T47D (cell line): ENCODE measurements around the gene VWF.

ENCODE experiments used
- DNase-seq, 2 experiments: peaks; one replicate each; pipeline versions ENCODE4 v3.0.0 to v3.0.0-alpha.2; 2011 to 2012; ENCODE audit warnings: low read depth in 1 of 2, low spot score in 1 of 2
- JUND ChIP-seq: IDR thresholded peaks from 2 replicates; pipeline ENCODE4 v1.6.1; 2012; ENCODE audit warnings: low read depth
- in situ Hi-C: cut with HindIII; loops from 2 replicates; pipeline ENCODE4 v1.10.0; 2016; ENCODE audit warnings: low sequenced_read_pairs, low pct_unique_long_range_greater_than_20kb

Gene VWF

GRCh38 chr12:6062757-6063735, 61.4 kb downstream of the VWF start:
- in situ Hi-C loops, result no loop called here
- TF ChIP-seq JUND, result no peak
- peak in 1 of 2 experiments; percentile 38 for DNase-seq

- TF ChIP-seq JUND, result no peak
- in situ Hi-C loops, result no loop called here
Observed at GRCh38 chr12:6062395-6062756, 62.1 kb downstream of the VWF start.

GRCh38 chr12:6061660-6062059, 62.8 kb downstream of the VWF start:
- DNase-seq, result no peak

More at GRCh38 chr12:6062395-6062756, 62.1 kb downstream of the VWF start:
- DNase-seq, result no peak

GRCh38 chr12:6059860-6060565, 64.5 kb downstream of the VWF start:
- no peak for DNase-seq
- in situ Hi-C loops, result no loop called here
- TF ChIP-seq JUND, result no peak

More at GRCh38 chr12:6061660-6062059, 62.8 kb downstream of the VWF start:
- in situ Hi-C loops, result no loop called here
- no peak for TF ChIP-seq JUND

- DNase-seq, result no peak
- no peak for TF ChIP-seq JUND
- in situ Hi-C loops, result no loop called here
Observed at GRCh38 chr12:6059221-6059620, 65.2 kb downstream of the VWF start.

GRCh38 chr12:6058481-6059161, 65.8 kb downstream of the VWF start:
- no peak for DNase-seq
- in situ Hi-C loops, result no loop called here
- TF ChIP-seq JUND, result no peak

GRCh38 chr12:6057700-6058099, 66.8 kb downstream of the VWF start:
- no peak for DNase-seq
- no peak for TF ChIP-seq JUND
- in situ Hi-C loops, result no loop called here

- DNase-seq, result no peak
- no peak for TF ChIP-seq JUND
- in situ Hi-C loops, result no loop called here
Observed at GRCh38 chr12:6056406-6057240, 67.8 kb downstream of the VWF start.

- in situ Hi-C loops, result no loop called here
- DNase-seq, result no peak
- no peak for TF ChIP-seq JUND
Observed at GRCh38 chr12:6053541-6053940, 70.9 kb downstream of the VWF start.

- in situ Hi-C loops, result no loop called here
Observed at GRCh38 chr12:6052940-6053329, 71.5 kb downstream of the VWF start.

GRCh38 chr12:6052206-6052939, 72.1 kb downstream of the VWF start:
- no peak for TF ChIP-seq JUND
- in situ Hi-C loops, result no loop called here
- DNase-seq, result no peak

More at GRCh38 chr12:6052940-6053329, 71.5 kb downstream of the VWF start:
- no peak for DNase-seq
- TF ChIP-seq JUND, result no peak

GRCh38 chr12:6049992-6050391, 74.5 kb downstream of the VWF start:
- no peak for TF ChIP-seq JUND
- in situ Hi-C loops, result no loop called here
- no peak for DNase-seq
